Measurements from ENCODE around the gene PPIF. TPM values are rescaled to one million over a fixed set of nuclear protein-coding genes. Genes with fewer than 3 reads are reported as not detected.

Gene PPIF
- total RNA-seq, 2 donors from 2014 or later, result 50.4 to 51.0 TPM

- 90 to 96% methylated on average over 6 to 21 of the region's 21 CpGs for WGBS, 2 experiments (ENCODE audit: insufficient coverage in 1 of 2, insufficient read length in 1 of 2)
- Histone ChIP-seq H3K9me3 (ENCODE audit: control insufficient read depth, low read length) (no peaks in the 10 kb centered on the region), H3K27ac (ENCODE audit: low read depth, low read length) (no peak overlapping the region), H3K4me1 (ENCODE audit: control insufficient read depth, insufficient read depth, low read length) (peaks cover 14% of the 10 kb centered on the region), H3K4me3 (ENCODE audit: low read length) (no peak overlapping the region), H3K27me3 (ENCODE audit: control insufficient read depth, insufficient read depth, low read length, poor library complexity, severe bottlenecking) (no peaks in the 10 kb centered on the region), H3K9ac (ENCODE audit: extremely low read depth, low read length, poor library complexity, severe bottlenecking) (no peak overlapping the region), H3K36me3 (ENCODE audit: control insufficient read depth, insufficient read depth, low read length) (peaks cover 55% of the 10 kb centered on the region)
- Mint-ChIP-seq H3K27me3 (ENCODE audit: insufficient read depth) (no peaks in the 10 kb centered on the region), H3K4me3 (no peak overlapping the region), H3K27ac (no peak overlapping the region), H3K4me1 (peaks cover 6% of the 10 kb centered on the region), H3K36me3 (ENCODE audit: low read depth) (peaks cover 54% of the 10 kb centered on the region), H3K9me3 (no peaks in the 10 kb centered on the region)
- no peak for TF ChIP-seq CTCF (conservative IDR thresholded peaks at IDR 0.05)
- DNase-seq, result no peak
Measured at GRCh38 chr10:79350407-79351154, 3.3 kb downstream of the PPIF start.

- Mint-ChIP-seq H3K4me1 (peaks cover 3% of the 10 kb centered on the region), H3K4me3 (no peak overlapping the region), H3K36me3 (ENCODE audit: low read depth) (peaks cover 61% of the 10 kb centered on the region), H3K27ac (no peak overlapping the region), H3K27me3 (ENCODE audit: insufficient read depth) (no peaks in the 10 kb centered on the region), H3K9me3 (no peaks in the 10 kb centered on the region)
- 92 to 98% methylated on average over 9 to 13 of the region's 13 CpGs for WGBS, 2 experiments (ENCODE audit: insufficient coverage in 1 of 2, insufficient read length in 1 of 2)
- H3K4me1 ChIP-seq (ENCODE audit: control insufficient read depth, insufficient read depth, low read length), result peaks cover 6% of the 10 kb centered on the region
- H3K9ac ChIP-seq (ENCODE audit: extremely low read depth, low read length, poor library complexity, severe bottlenecking), result no peak overlapping the region
- no peak overlapping the region for H3K4me3 ChIP-seq (ENCODE audit: low read length)
- no peak overlapping the region for H3K27ac ChIP-seq (ENCODE audit: low read depth, low read length)
- TF ChIP-seq CTCF (conservative IDR thresholded peaks at IDR 0.05), result no peak
- H3K9me3 ChIP-seq (ENCODE audit: control insufficient read depth, low read length), result no peaks in the 10 kb centered on the region
- no peak for DNase-seq
- H3K27me3 ChIP-seq (ENCODE audit: control insufficient read depth, insufficient read depth, low read length, poor library complexity, severe bottlenecking), result no peaks in the 10 kb centered on the region
- H3K36me3 ChIP-seq (ENCODE audit: control insufficient read depth, insufficient read depth, low read length), result peaks cover 55% of the 10 kb centered on the region
Measured at GRCh38 chr10:79351332-79351731, 4.1 kb downstream of the PPIF start.

- Histone ChIP-seq H3K27me3 (ENCODE audit: control insufficient read depth, insufficient read depth, low read length, poor library complexity, severe bottlenecking) (no peaks in the 10 kb centered on the region), H3K9me3 (ENCODE audit: control insufficient read depth, low read length) (no peaks in the 10 kb centered on the region), H3K27ac (ENCODE audit: low read depth, low read length) (no peak overlapping the region), H3K4me3 (ENCODE audit: low read length) (no peak overlapping the region), H3K36me3 (ENCODE audit: control insufficient read depth, insufficient read depth, low read length) (peaks cover 55% of the 10 kb centered on the region), H3K9ac (ENCODE audit: extremely low read depth, low read length, poor library complexity, severe bottlenecking) (no peak overlapping the region), H3K4me1 (ENCODE audit: control insufficient read depth, insufficient read depth, low read length) (no peaks in the 10 kb centered on the region)
- H3K9me3 Mint-ChIP-seq, result no peaks in the 10 kb centered on the region
- H3K4me3 Mint-ChIP-seq, result no peak overlapping the region
- H3K27ac Mint-ChIP-seq, result no peak overlapping the region
- no peak for TF ChIP-seq CTCF (conservative IDR thresholded peaks at IDR 0.05)
- H3K27me3 Mint-ChIP-seq (ENCODE audit: insufficient read depth), result no peaks in the 10 kb centered on the region
- H3K4me1 Mint-ChIP-seq, result peaks cover 3% of the 10 kb centered on the region
- WGBS, 2 experiments (ENCODE audit: insufficient coverage in 1 of 2, insufficient read length in 1 of 2), result 90 to 93% methylated on average over 7 to 11 of the region's 11 CpGs
- peaks cover 67% of the 10 kb centered on the region for H3K36me3 Mint-ChIP-seq (ENCODE audit: low read depth)
- no peak for DNase-seq
Measured at GRCh38 chr10:79352035-79352877, 5.0 kb downstream of the PPIF start.

All from endodermal cell (in vitro differentiated cells).